GM12878 (cell line): ENCODE measurements around the gene CTIF.

Experiments used
- CTCF ChIP-seq, 3 experiments: IDR thresholded peaks in 2 of 3; conservative IDR thresholded peaks in 1 of 3; 2 replicates each; pipeline ENCODE4 v1.5.1; 2011; ENCODE audit warnings: low read depth in 3 of 3, low read length in 3 of 3, mild to moderate bottlenecking in 3 of 3, control low read depth in 2 of 3, moderate library complexity in 2 of 3, inconsistent platforms in 1 of 3, mixed read lengths in 1 of 3; ENCODE audit not compliant: control insufficient read depth in 2 of 3, insufficient read depth in 1 of 3; ENCODE audit errors: extremely low read depth in 1 of 3
- ESRRA ChIP-seq: IDR thresholded peaks from 2 replicates; pipeline ENCODE4 v1.6.1; 2012; ENCODE audit warnings: mild to moderate bottlenecking, low read length, improper control_type of control experiment
- GABPA ChIP-seq: IDR thresholded peaks from 2 replicates; pipeline ENCODE4 v1.6.1; 2014; ENCODE audit warnings: antibody characterized with exemption, low read depth, mild to moderate bottlenecking, inconsistent platforms
- HDAC6 ChIP-seq: fragments of 200-600 bp; sonication (generic); IDR thresholded peaks from one replicate; pipeline ENCODE4 v1.8.0; 2017; ENCODE audit warnings: antibody characterized with exemption; ENCODE audit not compliant: unreplicated experiment
- SMAD1 ChIP-seq: fragments of 450-650 bp; IDR thresholded peaks from 2 replicates; pipeline ENCODE4 v1.6.1; 2018; ENCODE audit warnings: mild to moderate bottlenecking, low read depth; ENCODE audit not compliant: partially characterized antibody
- WRNIP1 ChIP-seq: IDR thresholded peaks from 2 replicates; pipeline ENCODE4 v1.6.1; 2011; ENCODE audit warnings: low read depth, low read length, improper control_type of control experiment, borderline replicate concordance

DNA sequence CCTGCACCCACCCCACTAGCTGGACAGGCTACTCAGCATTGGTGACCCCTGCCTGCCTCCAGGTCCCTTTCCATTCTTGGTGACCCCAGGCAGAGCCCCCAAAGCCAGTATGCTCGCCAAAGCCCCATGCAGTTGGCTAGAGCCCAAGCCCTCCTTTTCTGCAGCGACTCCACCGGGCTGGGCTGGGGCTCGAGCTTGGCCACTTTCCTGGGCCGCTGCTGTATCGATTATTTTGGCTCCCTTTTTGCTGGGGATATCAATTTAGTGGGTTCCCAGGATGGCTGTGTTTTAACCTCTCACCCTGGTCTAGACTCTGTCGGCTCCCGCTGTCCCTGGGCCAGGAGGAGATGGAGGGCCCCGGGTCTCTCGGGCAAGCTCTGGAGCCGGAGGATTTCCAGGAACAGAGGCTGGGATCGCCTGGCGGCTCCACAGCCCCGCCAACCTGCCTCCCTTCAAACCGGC, 335.9 kb downstream of the CTIF start:
- TF ChIP-seq HDAC6: no peak
- no peak for TF ChIP-seq CTCF (IDR thresholded peaks at IDR 0.05 in 2 of 3, conservative IDR thresholded peaks at IDR 0.05 in 1 of 3; ENCODE audit: control insufficient read depth in 2 of 3, extremely low read depth in 1 of 3, insufficient read depth in 1 of 3, low read depth in 3 of 3, low read length in 3 of 3)
- TF ChIP-seq WRNIP1: no peak
- TF ChIP-seq GABPA: no peak
- no peak for TF ChIP-seq SMAD1
- no peak for TF ChIP-seq ESRRA
